Measurements from ENCODE around the gene NSUN7.

DNA sequence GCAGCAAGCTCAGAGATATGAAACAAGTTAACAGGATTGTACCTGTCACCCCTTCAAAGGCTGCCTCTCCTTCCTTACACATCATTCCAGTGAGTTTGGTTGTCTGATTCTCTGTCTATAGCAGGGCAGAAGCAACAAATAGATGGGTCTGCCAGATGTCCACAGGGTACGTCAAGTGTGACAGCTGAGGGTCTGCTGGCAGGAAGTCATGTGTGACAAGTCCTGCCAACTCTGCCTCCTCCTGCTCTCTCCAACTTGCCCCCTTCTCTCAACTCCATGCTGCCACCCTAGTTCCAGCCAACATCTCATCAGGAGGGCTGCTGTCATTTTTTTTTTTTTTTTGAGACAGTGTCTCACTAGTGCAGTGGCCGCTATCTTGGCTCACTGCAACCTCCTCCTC, 109.2 kb downstream of the NSUN7 start:
- TF ChIP-seq GATA2 (IDR thresholded peaks at IDR 0.05; ENCODE audit: low read depth, low read length) (no peak), GATA3 (IDR thresholded peaks at IDR 0.05; ENCODE audit: low read depth, low read length) (no peak)
